H1 (cell line): Measurements from ENCODE around the gene PTPRO. TPM values are rescaled to one million over a fixed set of nuclear protein-coding genes. Genes with fewer than 3 reads are reported as not detected.

Experiments
- CTCF ChIA-PET: fragments of 300-600 bp; sonication (Branson Sonifier 250); formaldehyde crosslinking; loops from one replicate; lab custom pipeline; 2021; ENCODE audit not compliant: partially characterized antibody; lab: Charles Lee
- POLR2A ChIA-PET: fragments of 300-600 bp; sonication (Branson Sonifier 250); formaldehyde crosslinking; loops from one replicate; lab custom pipeline; 2021; ENCODE audit warnings: inconsistent platforms; ENCODE audit not compliant: partially characterized antibody; lab: Charles Lee
- DNase-seq, 2 experiments: peaks; one replicate each; pipeline versions ENCODE4 v3.0.0 to v3.0.0-alpha.2; 2010 to 2022; ENCODE audit warnings: low spot score in 2 of 2, low read depth in 1 of 2, mixed read lengths in 1 of 2
- FAIRE-seq: peaks from 2 replicates; lab custom pipeline; 2011; peaks lifted over from hg19 to GRCh38; lab: Jason Lieb, UNC
- H2AFZ ChIP-seq: 2 replicates; pipeline ENCODE4 v1.8.1; 2012; ENCODE audit warnings: low read length, inconsistent platforms
- H2AK5ac ChIP-seq: 2 replicates; pipeline ENCODE4 v1.6.1; 2013; ENCODE audit warnings: low read depth, low read length
- H2BK120ac ChIP-seq: replicated peaks from 2 replicates; pipeline ENCODE3; 2013; ENCODE audit warnings: low read depth, low read length, inconsistent platforms
- H2BK12ac ChIP-seq: 2 replicates; pipeline ENCODE4 v1.6.1; 2013; ENCODE audit warnings: low read depth, low read length
- H2BK15ac ChIP-seq: 2 replicates; pipeline ENCODE4 v1.6.1; 2013; ENCODE audit warnings: low read length
- H2BK20ac ChIP-seq: 2 replicates; pipeline ENCODE4 v1.6.1; 2013; ENCODE audit warnings: low read length
- H2BK5ac ChIP-seq: 2 replicates; pipeline ENCODE4 v1.6.1; 2013; ENCODE audit warnings: low read depth, low read length
- H3K14ac ChIP-seq: 2 replicates; pipeline ENCODE4 v1.6.1; 2013; ENCODE audit warnings: inconsistent platforms; ENCODE audit not compliant: insufficient read length
- H3K18ac ChIP-seq: 2 replicates; pipeline ENCODE4 v1.6.1; 2013; ENCODE audit warnings: low read length; ENCODE audit errors: extremely low read depth
- H3K23ac ChIP-seq: 2 replicates; pipeline ENCODE4 v1.6.1; 2013; ENCODE audit warnings: inconsistent platforms; ENCODE audit not compliant: insufficient read length
- H3K23me2 ChIP-seq: 2 replicates; pipeline ENCODE4 v1.6.1; 2013; ENCODE audit warnings: low read depth, low read length
- H3K27ac ChIP-seq: 2 replicates; pipeline ENCODE4 v1.6.1; 2011; ENCODE audit warnings: low read depth, low read length, inconsistent platforms
- H3K27me3 ChIP-seq, 4 experiments: replicated peaks in 1 of 4; 1 replicate in 1 of 4; 2 replicates in 3 of 4; pipeline versions ENCODE4 v1.6.1 to v1.8.1; 2011 to 2013; ENCODE audit warnings: low read length in 3 of 4, mild to moderate bottlenecking in 3 of 4, inconsistent platforms in 2 of 4, mixed read lengths in 2 of 4, moderate library complexity in 1 of 4; ENCODE audit not compliant: control insufficient read depth in 3 of 4, insufficient read depth in 3 of 4; ENCODE audit errors: extremely low read depth in 1 of 4
- H3K36me3 ChIP-seq, 4 experiments: 2 replicates each; pipeline versions ENCODE4 v1.6.1 to v1.8.1; 2011 to 2013; ENCODE audit warnings: mild to moderate bottlenecking in 4 of 4, low read length in 3 of 4, moderate library complexity in 2 of 4, control low read depth in 1 of 4, inconsistent platforms in 1 of 4; ENCODE audit not compliant: insufficient read depth in 4 of 4, control insufficient read depth in 2 of 4
- H3K4ac ChIP-seq: replicated peaks from 2 replicates; pipeline ENCODE3; 2013; ENCODE audit warnings: low read length, low read depth, mixed read lengths, inconsistent platforms; ENCODE audit not compliant: insufficient read length
- H3K4me1 ChIP-seq, 4 experiments: replicated peaks in 1 of 4; 1 replicate in 1 of 4; 2 replicates in 3 of 4; pipeline versions ENCODE4 v1.6.1 to v1.8.1; 2011 to 2013; ENCODE audit warnings: low read length in 3 of 4, inconsistent platforms in 2 of 4, mixed read lengths in 1 of 4; ENCODE audit not compliant: insufficient read depth in 4 of 4, control insufficient read depth in 3 of 4
- H3K4me2 ChIP-seq, 2 experiments: 2 replicates each; pipeline versions ENCODE4 v1.6.1 to v1.8.1; 2011 to 2013; ENCODE audit warnings: low read depth in 2 of 2, low read length in 2 of 2, control low read depth in 1 of 2, inconsistent platforms in 1 of 2, mild to moderate bottlenecking in 1 of 2; ENCODE audit not compliant: insufficient read depth in 1 of 2
- H3K4me3 ChIP-seq, 4 experiments: fragments of 200-600, 300-600 bp in 1 of 4; sonication (generic), shearing (Covaris generic), sonication (Bioruptor Twin) in 1 of 4; 2 replicates each; pipeline versions ENCODE4 v1.5.1 to v1.8.1; 2011 to 2016; ENCODE audit warnings: low read length in 4 of 4, low read depth in 3 of 4, control low read depth in 2 of 4, inconsistent platforms in 2 of 4, mild to moderate bottlenecking in 2 of 4, mixed read lengths in 1 of 4, moderate library complexity in 1 of 4; ENCODE audit not compliant: insufficient read depth in 2 of 4; ENCODE audit errors: extremely low read depth in 1 of 4
- H3K56ac ChIP-seq: replicated peaks from 2 replicates; pipeline ENCODE3; 2013; ENCODE audit warnings: low read depth, mild to moderate bottlenecking, mixed read lengths, low read length, inconsistent platforms; ENCODE audit not compliant: insufficient read length
- H3K79me1 ChIP-seq: 2 replicates; pipeline ENCODE4 v1.6.1; 2013; ENCODE audit warnings: low read depth, low read length, control low read depth
- H3K79me2 ChIP-seq, 2 experiments: 2 replicates each; pipeline versions ENCODE4 v1.6.1 to v1.8.1; 2012 to 2013; ENCODE audit warnings: low read length in 2 of 2, mild to moderate bottlenecking in 2 of 2, inconsistent platforms in 1 of 2; ENCODE audit not compliant: insufficient read depth in 2 of 2, control insufficient read depth in 1 of 2
- H3K9ac ChIP-seq, 4 experiments: replicated peaks in 1 of 4; 1 replicate in 1 of 4; 2 replicates in 3 of 4; pipeline versions ENCODE4 v1.6.1 to v1.8.1; 2011 to 2013; ENCODE audit warnings: low read depth in 3 of 4, low read length in 3 of 4, control low read depth in 2 of 4, mild to moderate bottlenecking in 2 of 4, moderate library complexity in 2 of 4, inconsistent platforms in 1 of 4; ENCODE audit errors: extremely low read depth in 1 of 4
- H3K9me3 ChIP-seq, 2 experiments: 2 replicates each; pipeline versions ENCODE4 v1.6.1 to v1.8.1; 2012 to 2013; ENCODE audit warnings: mild to moderate bottlenecking in 2 of 2, moderate library complexity in 2 of 2, control low read depth in 1 of 2, inconsistent platforms in 1 of 2, low read depth in 1 of 2, low read length in 1 of 2, mixed read lengths in 1 of 2; ENCODE audit not compliant: insufficient read depth in 2 of 2
- H4K20me1 ChIP-seq, 2 experiments: replicated peaks in 1 of 2; 2 replicates each; pipeline versions ENCODE3 to v1.8.1; 2011 to 2013; ENCODE audit warnings: inconsistent platforms in 2 of 2, low read length in 2 of 2, mild to moderate bottlenecking in 1 of 2; ENCODE audit not compliant: insufficient read depth in 2 of 2, control insufficient read depth in 1 of 2
- H4K5ac ChIP-seq: 2 replicates; pipeline ENCODE4 v1.6.1; 2013; ENCODE audit warnings: low read length, low read depth, mixed read lengths, inconsistent platforms; ENCODE audit not compliant: insufficient read length
- H4K8ac ChIP-seq: 2 replicates; pipeline ENCODE4 v1.8.0; 2013; ENCODE audit warnings: mild to moderate bottlenecking, moderate library complexity, low read length, inconsistent platforms; ENCODE audit not compliant: insufficient read depth; ENCODE audit errors: extremely low read depth
- H4K91ac ChIP-seq: replicated peaks from 2 replicates; pipeline ENCODE3; 2013; ENCODE audit warnings: low read length, mixed read lengths, inconsistent platforms; ENCODE audit not compliant: insufficient read length
- CBX8 ChIP-seq: fragments of 300-800, 300-1000 bp; sonication (generic); IDR thresholded peaks from 2 replicates; pipeline ENCODE4 v1.7.1; 2016; ENCODE audit warnings: low read depth, low read length, borderline replicate concordance
- FOSL1 ChIP-seq: IDR thresholded peaks from 2 replicates; pipeline ENCODE4 v1.6.1; 2011; ENCODE audit warnings: mild to moderate bottlenecking, low read depth, low read length, moderate library complexity; ENCODE audit not compliant: insufficient read depth
- KDM4A ChIP-seq: IDR thresholded peaks from one replicate; pipeline ENCODE4 v1.7.1; 2012; ENCODE audit warnings: low read depth, mild to moderate bottlenecking, moderate library complexity, low read length, inconsistent platforms; ENCODE audit not compliant: severe bottlenecking
- SIRT6 ChIP-seq: IDR thresholded peaks from one replicate; pipeline ENCODE4 v1.7.1; 2012; ENCODE audit warnings: low read length, inconsistent platforms
- USF2 ChIP-seq: IDR thresholded peaks from 2 replicates; pipeline ENCODE4 v1.6.1; 2011; ENCODE audit warnings: low read length, improper control_type of control experiment
- WGBS, 2 experiments: shearing (Covaris generic) in 1 of 2; methylation state at CpG; one replicate each; pipeline versions ENCODE4 v1.1.6 to v1.1.7; 2013 to 2015; ENCODE audit warnings: low lambda C conversion rate in 2 of 2, mixed read lengths in 2 of 2, inconsistent platforms in 1 of 2, low coverage in 1 of 2, missing lambda C conversion rate in 1 of 2; ENCODE audit not compliant: insufficient replicate concordance in 2 of 2, insufficient coverage in 1 of 2, insufficient read length in 1 of 2; ENCODE audit errors: extremely low coverage in 1 of 2, missing lambda C conversion rate in 1 of 2; 5-methylcytosine and 5-hydroxymethylcytosine counted together
- polyA plus RNA-seq, 7 experiments: library from polyadenylated mRNA; depleted of rRNA in 3 of 7; stranded (reverse) in 5 of 7; unstranded in 2 of 7; fragments of >200 nt in 5 of 7; fragments of 200-250 nt in 2 of 7; gene quantifications; 1 replicate in 5 of 7; 2 replicates in 1 of 7; 4 replicates in 1 of 7; pipeline versions ENCODE4 v1.2.1 to v1.2.3, GENCODE V29; 2011 to 2013; ENCODE audit warnings: missing spikeins in 2 of 7, mixed read lengths in 2 of 7
- total RNA-seq: library from RNA; stranded (reverse); fragmentation: NEBNext Ultra II Directional; extraction: Animal tissue kit (Norgen Biotek cat#: 25700); gene quantifications from 2 replicates; pipeline ENCODE4 v1.2.1, GENCODE V29; 2021

Gene PTPRO
- total and polyA plus RNA-seq, 2 of the 8 experiments (the other 6 are each of a cell fraction or from before 2014, with no cell fraction given): 0.73 to 1.7 TPM

DNA sequence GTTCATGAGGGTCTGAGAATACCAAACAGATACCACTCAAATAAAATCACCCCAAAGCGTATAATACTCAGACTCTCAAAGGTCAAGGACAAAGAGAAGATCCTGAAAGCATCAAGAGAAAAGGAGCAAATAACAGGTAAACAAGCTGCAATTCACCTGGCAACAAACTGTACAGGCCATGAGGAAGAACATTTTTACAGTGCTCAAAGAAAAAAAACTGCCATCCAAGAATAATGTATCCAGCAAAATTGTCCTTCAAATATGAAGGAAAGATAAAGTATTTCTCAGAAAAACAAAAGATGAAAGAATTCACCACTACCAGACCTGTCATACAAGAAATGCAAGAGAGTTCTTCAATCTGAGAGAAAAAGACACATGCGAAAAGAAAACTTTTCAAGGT lies 206.4 kb downstream of the PTPRO start:
- CTCF ChIA-PET: interaction anchor here (0.6 to 2.9 kb wide), 13 partner anchors 9 to 893 kb away, joined by 3 to 26 read pairs (median 3); partner anchors contain the start of gene RERG
- FAIRE-seq: no peak
- H3K4me2 ChIP-seq: no peak overlapping the region
- no peaks in the 10 kb centered on the region for H3K9me3 ChIP-seq
- no peaks in the 10 kb centered on the region for H3K79me2 ChIP-seq
- no peak overlapping the region for H2AK5ac ChIP-seq
- no peak overlapping the region for H4K91ac ChIP-seq
- no peaks in the 10 kb centered on the region for H3K79me1 ChIP-seq
- H3K56ac ChIP-seq: no peak overlapping the region
- no peak overlapping the region for H3K23ac ChIP-seq
- no peak overlapping the region for H2BK20ac ChIP-seq
- H3K27ac ChIP-seq: no peak overlapping the region
- H3K9ac ChIP-seq: no peak overlapping the region
- no peak overlapping the region for H2AFZ ChIP-seq
- H3K27me3 ChIP-seq: no peaks in the 10 kb centered on the region
- no peaks in the 10 kb centered on the region; a peak in 1 of 8 replicates for H3K36me3 ChIP-seq
- no peak overlapping the region for H3K14ac ChIP-seq
- TF ChIP-seq KDM4A (no peak), CBX8 (no peak), FOSL1 (no peak), SIRT6 (no peak), USF2 (no peak)
- TF ChIP-seq, all 59 proteins: peak for 0
- no peak overlapping the region for H3K18ac ChIP-seq
- no peak overlapping the region for H3K4ac ChIP-seq
- no peaks in the 10 kb centered on the region for H3K4me1 ChIP-seq
- no peak overlapping the region for H2BK5ac ChIP-seq
- POLR2A ChIA-PET: no interaction called here
- no peak overlapping the region for H2BK120ac ChIP-seq
- WGBS, 2 experiments: 88% methylated on average over 2 of the region's 2 CpGs; no CpG with 5 or more reads in 1 of the 2 experiments
- H4K5ac ChIP-seq: no peak overlapping the region
- no peak overlapping the region for H2BK15ac ChIP-seq
- no peaks in the 10 kb centered on the region for H3K23me2 ChIP-seq
- no peak for DNase-seq
- H2BK12ac ChIP-seq: no peak overlapping the region
- no peak overlapping the region for H3K4me3 ChIP-seq
- no peaks in the 10 kb centered on the region for H4K20me1 ChIP-seq
- no peak overlapping the region for H4K8ac ChIP-seq
